WI38 (cell line): ENCODE data around the gene TBX10.

Source experiments
- H3K4me3 ChIP-seq: 2 replicates; pipeline ENCODE4 v1.5.1; 2011; ENCODE audit warnings: low read depth, mild to moderate bottlenecking, control low read depth, low read length
- CTCF ChIP-seq: IDR thresholded peaks from 2 replicates; pipeline ENCODE4 v1.5.1; 2012; ENCODE audit warnings: low read depth, mild to moderate bottlenecking, control low read depth, low read length

The TBX10 gene

GRCh38 chr11:67634366-67635230, 5.0 kb downstream of the TBX10 start:
- TF ChIP-seq CTCF: no peak
- H3K4me3 ChIP-seq: no peak overlapping the region

- TF ChIP-seq CTCF: no peak
- no peak overlapping the region for H3K4me3 ChIP-seq
Measured at GRCh38 chr11:67633758-67634365, 5.7 kb downstream of the TBX10 start.

- H3K4me3 ChIP-seq: no peak overlapping the region
- TF ChIP-seq CTCF: no peak
Measured at GRCh38 chr11:67632982-67633755, 6.4 kb downstream of the TBX10 start.

GRCh38 chr11:67632175-67632981, 7.2 kb downstream of the TBX10 start:
- H3K4me3 ChIP-seq: no peak overlapping the region
- TF ChIP-seq CTCF: no peak

- no peak for TF ChIP-seq CTCF
- no peak overlapping the region for H3K4me3 ChIP-seq
Measured at GRCh38 chr11:67631853-67632174, 7.7 kb downstream of the TBX10 start.

GRCh38 chr11:67631411-67631810, 8.2 kb downstream of the TBX10 start:
- H3K4me3 ChIP-seq: no peak overlapping the region
- no peak for TF ChIP-seq CTCF
